Uterus (tissue), 4 donors: Measurements from ENCODE around the gene CHTF8. TPM values are rescaled to one million over a fixed set of nuclear protein-coding genes. Genes with fewer than 3 reads are reported as not detected.

Source experiments
- DNase-seq, 2 donors: peaks; one replicate each; pipeline ENCODE4 v3.0.0-alpha.2; 2019 to 2020
- H3K27ac ChIP-seq, 2 donors: fragments of 200-600 bp; sonication (generic); 1 replicate in 1 of 2; 2 replicates in 1 of 2; pipeline ENCODE4 v1.5.1; 2016 to 2018
- H3K27me3 ChIP-seq, 2 donors: fragments of 200-600 bp; sonication (generic); one replicate each; pipeline ENCODE4 v1.5.1; 2018 to 2019; ENCODE audit warnings: control low read depth in 1 of 2
- H3K36me3 ChIP-seq, 2 donors: fragments of 200-600 bp; sonication (generic); one replicate each; pipeline ENCODE4 v1.5.1; 2019; ENCODE audit warnings: control low read depth in 1 of 2
- H3K4me1 ChIP-seq, 2 donors: fragments of 200-600 bp; sonication (generic); one replicate each; pipeline ENCODE4 v1.5.1; 2018 to 2019; ENCODE audit warnings: control low read depth in 1 of 2
- H3K4me3 ChIP-seq, 2 donors: fragments of 200-600 bp; sonication (generic); 1 replicate in 1 of 2; 2 replicates in 1 of 2; pipeline ENCODE4 v1.5.1; 2018 to 2019; ENCODE audit warnings: mild to moderate bottlenecking in 1 of 2
- H3K9me3 ChIP-seq, 2 donors: fragments of 200-600 bp; sonication (generic); one replicate each; pipeline ENCODE4 v1.5.1; 2019; ENCODE audit warnings: control low read depth in 1 of 2
- CTCF ChIP-seq, 4 experiments: fragments of 200-600 bp in 2 of 4; fragments of 450-650 bp in 2 of 4; sonication (generic) in 2 of 4; IDR thresholded peaks; one replicate each; pipeline ENCODE4 v1.5.1; 2016 to 2019; ENCODE audit warnings: antibody characterized with exemption in 4 of 4, mild to moderate bottlenecking in 2 of 4, moderate library complexity in 1 of 4
- POLR2A ChIP-seq, 2 donors: fragments of 450-650 bp; IDR thresholded peaks; one replicate each; pipeline ENCODE4 v1.6.1; 2016; ENCODE audit warnings: antibody characterized with exemption in 2 of 2, mild to moderate bottlenecking in 1 of 2, moderate library complexity in 1 of 2
- intact Hi-C: fragments of 100-400 bp; cut with DNase I; formaldehyde crosslinking; loops from one replicate; pipeline ENCODE4 v1.15.1; 2023; ENCODE audit warnings: low total_unique reads
- total RNA-seq, 4 donors: library from RNA; depleted of rRNA in 3 of 4; stranded (reverse); fragments of >200 nt in 3 of 4; gene quantifications; one replicate each; pipeline versions ENCODE4 v1.1.0 to v1.2.4, GENCODE V29; 2014 to 2023
- donor health status: DM: yes; HTN: yes; CAD: no.

Gene CHTF8
- total RNA-seq, 4 donors from 2014 or later, result 29.7 to 120 (median 65.3) TPM

- no peak for DNase-seq
- Histone ChIP-seq H3K4me1 (peaks cover 0 to 18% of the 10 kb centered on the region in 2 donors), H3K9me3 (no peaks in the 10 kb centered on the region), H3K4me3 (no peak overlapping the region), H3K36me3 (no peaks in the 10 kb centered on the region), H3K27ac (peak overlapping the region; percentile 87 to 92), H3K27me3 (no peaks in the 10 kb centered on the region)
- intact Hi-C loops, result no loop called here
- TF ChIP-seq CTCF (IDR thresholded peaks at IDR 0.05) (no peak), POLR2A (IDR thresholded peaks at IDR 0.05) (peak in 1 of 2 donors; percentile 9)
Measured at GRCh38 chr16:69171325-69172084, 39.1 kb upstream of the CHTF8 start.

- H3K27me3 ChIP-seq, result no peaks in the 10 kb centered on the region
- TF ChIP-seq CTCF (IDR thresholded peaks at IDR 0.05), result no peak
- TF ChIP-seq POLR2A (IDR thresholded peaks at IDR 0.05), result no peak
- H3K4me1 ChIP-seq, result peaks cover 9 to 22% of the 10 kb centered on the region in 2 donors
- no peak for DNase-seq
- no peaks in the 10 kb centered on the region for H3K36me3 ChIP-seq
- no peak overlapping the region for H3K4me3 ChIP-seq
- intact Hi-C loops, result no loop called here
- peak overlapping the region; percentile 87 to 92 for H3K27ac ChIP-seq
- H3K9me3 ChIP-seq, result no peaks in the 10 kb centered on the region
Measured at GRCh38 chr16:69169607-69170352, 37.4 kb upstream of the CHTF8 start.

GRCh38 chr16:69169051-69169450, 36.7 kb upstream of the CHTF8 start:
- Histone ChIP-seq H3K36me3 (no peaks in the 10 kb centered on the region), H3K27me3 (no peaks in the 10 kb centered on the region), H3K27ac (peak overlapping the region; percentile 87 to 92), H3K4me3 (no peak overlapping the region), H3K9me3 (no peaks in the 10 kb centered on the region), H3K4me1 (peaks cover 9 to 17% of the 10 kb centered on the region in 2 donors)
- no peak for DNase-seq
- intact Hi-C loops, result no loop called here
- no peak for TF ChIP-seq POLR2A (IDR thresholded peaks at IDR 0.05)
- TF ChIP-seq CTCF (IDR thresholded peaks at IDR 0.05), result no peak

GRCh38 chr16:69166946-69167930, 34.9 kb upstream of the CHTF8 start:
- Histone ChIP-seq H3K9me3 (no peaks in the 10 kb centered on the region), H3K36me3 (no peaks in the 10 kb centered on the region), H3K27me3 (no peaks in the 10 kb centered on the region), H3K4me1 (peaks cover 6 to 9% of the 10 kb centered on the region in 2 donors), H3K27ac (peak overlapping the region; percentile 60 to 72), H3K4me3 (no peak overlapping the region)
- intact Hi-C loops, result no loop called here
- TF ChIP-seq POLR2A (IDR thresholded peaks at IDR 0.05), result no peak
- no peak for TF ChIP-seq CTCF (IDR thresholded peaks at IDR 0.05)
- no peak for DNase-seq
